Astrocyte of the spinal cord (primary cell): Measurements from ENCODE around the gene KIRREL1.

Experiments used
- DNase-seq: peaks from one replicate; pipeline ENCODE4 v3.0.0; 2011; ENCODE audit warnings: low read depth, low spot score
- H3K4me3 ChIP-seq: 2 replicates; pipeline ENCODE4 v1.5.1; 2011; ENCODE audit warnings: low read depth, mild to moderate bottlenecking, low read length, moderate library complexity
- in situ Hi-C: cut with HindIII; loops from 2 replicates; pipeline ENCODE4 v1.10.0; 2017; ENCODE audit warnings: low sequenced_read_pairs
- TF ChIP-seq, protein P1 (sequence below): IDR thresholded peaks from 2 replicates; pipeline ENCODE4 v1.5.1; 2012; ENCODE audit warnings: low read depth, mild to moderate bottlenecking, low read length, inconsistent platforms

Gene KIRREL1

GRCh38 chr1:158080066-158080465 is 86.6 kb downstream of the KIRREL1 start:
- TF ChIP-seq, protein P1, sequence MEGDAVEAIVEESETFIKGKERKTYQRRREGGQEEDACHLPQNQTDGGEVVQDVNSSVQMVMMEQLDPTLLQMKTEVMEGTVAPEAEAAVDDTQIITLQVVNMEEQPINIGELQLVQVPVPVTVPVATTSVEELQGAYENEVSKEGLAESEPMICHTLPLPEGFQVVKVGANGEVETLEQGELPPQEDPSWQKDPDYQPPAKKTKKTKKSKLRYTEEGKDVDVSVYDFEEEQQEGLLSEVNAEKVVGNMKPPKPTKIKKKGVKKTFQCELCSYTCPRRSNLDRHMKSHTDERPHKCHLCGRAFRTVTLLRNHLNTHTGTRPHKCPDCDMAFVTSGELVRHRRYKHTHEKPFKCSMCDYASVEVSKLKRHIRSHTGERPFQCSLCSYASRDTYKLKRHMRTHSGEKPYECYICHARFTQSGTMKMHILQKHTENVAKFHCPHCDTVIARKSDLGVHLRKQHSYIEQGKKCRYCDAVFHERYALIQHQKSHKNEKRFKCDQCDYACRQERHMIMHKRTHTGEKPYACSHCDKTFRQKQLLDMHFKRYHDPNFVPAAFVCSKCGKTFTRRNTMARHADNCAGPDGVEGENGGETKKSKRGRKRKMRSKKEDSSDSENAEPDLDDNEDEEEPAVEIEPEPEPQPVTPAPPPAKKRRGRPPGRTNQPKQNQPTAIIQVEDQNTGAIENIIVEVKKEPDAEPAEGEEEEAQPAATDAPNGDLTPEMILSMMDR = no peak
- H3K4me3 ChIP-seq = no peak overlapping the region
- no peak for DNase-seq
- in situ Hi-C loops = no loop called here

DNA sequence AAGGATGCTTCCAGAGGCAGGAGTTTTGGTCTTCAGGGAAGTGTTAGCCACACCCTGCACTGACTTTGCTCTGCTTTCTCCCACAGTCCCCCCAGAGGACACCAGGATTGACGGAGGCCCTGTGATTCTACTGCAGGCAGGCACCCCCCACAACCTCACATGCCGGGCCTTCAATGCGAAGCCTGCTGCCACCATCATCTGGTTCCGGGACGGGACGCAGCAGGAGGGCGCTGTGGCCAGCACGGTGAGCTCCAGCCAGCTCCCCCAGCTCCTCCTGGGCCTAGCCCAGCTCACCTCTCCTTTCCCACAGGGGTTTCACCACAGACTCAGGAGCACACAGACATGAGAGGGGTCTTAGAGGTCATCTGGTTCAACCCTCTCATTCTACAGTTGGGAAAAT is 90.9 kb downstream of the KIRREL1 start:
- TF ChIP-seq, protein P1 = no peak
- no peak overlapping the region for H3K4me3 ChIP-seq
- in situ Hi-C loops = no loop called here
- no peak for DNase-seq

GRCh38 chr1:158084747-158085146 is 91.3 kb downstream of the KIRREL1 start:
- in situ Hi-C loops = no loop called here
- TF ChIP-seq, protein P1 = no peak
- H3K4me3 ChIP-seq = no peak overlapping the region
- DNase-seq = no peak

GRCh38 chr1:158087320-158087927 is 94.0 kb downstream of the KIRREL1 start:
- no peak overlapping the region for H3K4me3 ChIP-seq
- in situ Hi-C loops = no loop called here
- DNase-seq = peak; percentile 80
- TF ChIP-seq, protein P1 = peak; percentile 93

- no peak for DNase-seq
- H3K4me3 ChIP-seq = no peak overlapping the region
- TF ChIP-seq, protein P1 = no peak
- in situ Hi-C loops = no loop called here
Observed at GRCh38 chr1:158089476-158089875, 96.0 kb downstream of the KIRREL1 start.

GRCh38 chr1:158089925-158090637 is 96.6 kb downstream of the KIRREL1 start:
- TF ChIP-seq, protein P1 = no peak
- no peak overlapping the region for H3K4me3 ChIP-seq
- in situ Hi-C loops = no loop called here
- no peak for DNase-seq
